Thoracic aorta (tissue), 2 donors: ENCODE data around the gene PLD2. TPM values are rescaled to one million over a fixed set of nuclear protein-coding genes. Genes with fewer than 3 reads are reported as not detected.

ENCODE experiments used
- ATAC-seq: fragments of 150-250 bp; one replicate; pipeline ENCODE4 v1.8.0; 2017; ENCODE audit warnings: low read depth; ENCODE audit not compliant: insufficient number of reproducible peaks, low FRiP score
- DNase-seq: peaks from one replicate; pipeline ENCODE4 v3.0.0-alpha.2; 2020; ENCODE audit warnings: low spot score
- H3K27ac ChIP-seq, 2 donors: fragments of 200-600 bp; sonication (generic); 1 replicate in 1 of 2; 2 replicates in 1 of 2; pipeline ENCODE4 v1.5.1; 2016; ENCODE audit warnings: mild to moderate bottlenecking in 2 of 2, moderate library complexity in 2 of 2
- H3K27me3 ChIP-seq: fragments of 200-600 bp; sonication (generic); replicated peaks from 2 replicates; pipeline ENCODE4 v1.6.0; 2016; ENCODE audit warnings: mild to moderate bottlenecking; ENCODE audit not compliant: insufficient read depth
- H3K36me3 ChIP-seq: fragments of 200-600 bp; sonication (generic); one replicate; pipeline ENCODE4 v1.5.1; 2016
- H3K4me1 ChIP-seq, 2 donors: fragments of 200-600 bp; sonication (generic); 1 replicate in 1 of 2; 2 replicates in 1 of 2; pipeline versions ENCODE4 v1.5.1 to v1.6.0; 2016; ENCODE audit warnings: low read depth in 2 of 2, mild to moderate bottlenecking in 1 of 2; ENCODE audit not compliant: control insufficient read depth in 1 of 2
- H3K4me3 ChIP-seq: fragments of 200-600 bp; sonication (generic); 2 replicates; pipeline ENCODE4 v1.5.1; 2016; ENCODE audit warnings: mild to moderate bottlenecking
- H3K9me3 ChIP-seq: fragments of 200-600 bp; sonication (generic); 2 replicates; pipeline ENCODE4 v1.5.1; 2016
- total RNA-seq, 2 donors: library from RNA; depleted of rRNA; stranded (reverse); fragments of >200 nt; gene quantifications; one replicate each; pipeline versions ENCODE4 v1.1.0 to v1.2.3, GENCODE V29; 2016
- TF ChIP-seq, protein P1 (sequence below): fragments of 200-600 bp; sonication (generic); IDR thresholded peaks from one replicate; pipeline ENCODE4 v1.5.1; 2019; ENCODE audit warnings: antibody characterized with exemption

PLD2 gene
- total RNA-seq, 2 donors from 2014 or later, result 38.3 to 75.3 TPM

DNA sequence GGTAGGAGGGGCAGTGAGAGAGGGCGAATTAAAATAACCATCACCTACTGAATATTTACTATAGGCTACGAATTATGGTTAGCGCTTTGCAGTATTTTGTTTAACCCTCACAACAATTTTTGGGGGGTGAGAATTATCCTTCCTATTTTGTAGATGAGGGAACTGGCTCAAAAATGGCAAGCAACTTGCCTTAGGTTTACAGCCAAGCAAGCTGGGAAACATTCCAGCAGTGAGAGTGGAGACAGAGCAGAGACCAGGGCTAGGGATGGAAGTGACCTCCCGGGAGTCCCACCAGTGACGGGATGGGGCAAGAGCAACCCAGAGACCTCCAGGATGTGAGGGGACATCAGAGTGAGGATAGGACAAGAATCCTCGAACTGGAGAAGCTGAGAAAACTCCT is 20.4 kb upstream of the PLD2 start:
- peaks cover 22 to 42% of the 10 kb centered on the region in 2 donors for H3K4me1 ChIP-seq
- H3K27ac ChIP-seq, result no peak overlapping the region
- H3K4me3 ChIP-seq, result peak overlapping the region; percentile 62

GRCh38 chr17:4788159-4788806 is 18.7 kb upstream of the PLD2 start:
- Histone ChIP-seq H3K4me3 (peak overlapping the region; percentile 95), H3K4me1 (peaks cover 22 to 42% of the 10 kb centered on the region in 2 donors), H3K27ac (no peak overlapping the region), H3K9me3 (no peaks in the 10 kb centered on the region), H3K36me3 (no peaks in the 10 kb centered on the region), H3K27me3 (no peaks in the 10 kb centered on the region)
- TF ChIP-seq, protein P1, sequence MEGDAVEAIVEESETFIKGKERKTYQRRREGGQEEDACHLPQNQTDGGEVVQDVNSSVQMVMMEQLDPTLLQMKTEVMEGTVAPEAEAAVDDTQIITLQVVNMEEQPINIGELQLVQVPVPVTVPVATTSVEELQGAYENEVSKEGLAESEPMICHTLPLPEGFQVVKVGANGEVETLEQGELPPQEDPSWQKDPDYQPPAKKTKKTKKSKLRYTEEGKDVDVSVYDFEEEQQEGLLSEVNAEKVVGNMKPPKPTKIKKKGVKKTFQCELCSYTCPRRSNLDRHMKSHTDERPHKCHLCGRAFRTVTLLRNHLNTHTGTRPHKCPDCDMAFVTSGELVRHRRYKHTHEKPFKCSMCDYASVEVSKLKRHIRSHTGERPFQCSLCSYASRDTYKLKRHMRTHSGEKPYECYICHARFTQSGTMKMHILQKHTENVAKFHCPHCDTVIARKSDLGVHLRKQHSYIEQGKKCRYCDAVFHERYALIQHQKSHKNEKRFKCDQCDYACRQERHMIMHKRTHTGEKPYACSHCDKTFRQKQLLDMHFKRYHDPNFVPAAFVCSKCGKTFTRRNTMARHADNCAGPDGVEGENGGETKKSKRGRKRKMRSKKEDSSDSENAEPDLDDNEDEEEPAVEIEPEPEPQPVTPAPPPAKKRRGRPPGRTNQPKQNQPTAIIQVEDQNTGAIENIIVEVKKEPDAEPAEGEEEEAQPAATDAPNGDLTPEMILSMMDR, result no peak
- ATAC-seq, result no peak
- no peak for DNase-seq

More for the DNA sequence above, 20.4 kb upstream of the PLD2 start:
- no peaks in the 10 kb centered on the region for H3K36me3 ChIP-seq
- H3K27me3 ChIP-seq, result no peaks in the 10 kb centered on the region
- ATAC-seq, result no peak
- no peaks in the 10 kb centered on the region for H3K9me3 ChIP-seq
- no peak for DNase-seq
- TF ChIP-seq, protein P1, result no peak

DNA sequence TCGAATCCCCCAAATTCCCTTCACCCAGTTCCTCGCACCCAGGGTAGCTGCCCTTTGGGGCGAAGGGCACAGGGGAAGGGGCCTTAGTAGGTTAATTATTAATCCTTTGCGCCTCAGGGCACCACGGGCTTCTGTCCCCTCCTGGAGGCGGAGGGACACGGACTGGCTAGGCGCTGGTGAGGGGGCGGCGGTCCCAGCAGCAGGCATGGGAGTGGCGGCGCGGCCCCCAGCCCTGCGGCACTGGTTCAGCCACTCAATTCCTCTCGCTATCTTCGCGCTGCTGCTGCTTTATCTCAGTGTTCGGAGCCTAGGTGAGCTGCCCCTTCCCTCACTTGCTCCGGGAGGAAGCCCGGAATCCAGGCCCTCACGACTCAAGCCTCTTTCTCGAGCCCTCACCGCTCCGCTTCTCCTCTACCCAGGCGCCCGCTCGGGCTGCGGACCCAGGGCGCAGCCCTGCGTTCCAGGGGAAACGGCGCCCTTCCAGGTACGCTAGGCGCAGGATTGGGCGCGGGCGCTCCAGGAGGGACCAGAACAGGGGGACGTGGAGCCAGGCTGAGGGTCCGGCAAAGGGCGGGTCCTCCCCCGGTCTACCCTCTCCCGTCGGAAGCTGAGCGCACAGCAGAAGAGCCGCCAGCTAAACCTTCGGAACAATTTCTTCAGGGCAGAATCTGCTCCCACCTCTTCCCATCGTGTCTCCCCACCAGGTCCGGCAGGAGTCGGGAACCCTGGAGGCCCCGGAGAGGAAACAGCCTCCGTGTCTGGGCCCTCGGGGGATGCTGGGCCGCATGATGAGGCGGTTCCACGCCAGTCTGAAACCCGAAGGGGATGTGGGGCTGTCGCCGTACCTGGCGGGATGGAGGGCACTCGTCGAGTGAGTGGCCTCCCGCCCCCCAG is 17.9 kb upstream of the PLD2 start, which contains the start of gene GLTPD2:
Gene GLTPD2 (plus strand): TSS at position 158 of the 894 bp plus-strand sequence. CDS start 48 bp downstream, at position 206.
- Histone ChIP-seq H3K27ac (peak within 1 kb of the TSS; percentile 89 to 97), H3K4me1 (peaks cover 22 to 42% of the 10 kb centered on the region in 2 donors), H3K4me3 (peak within 1 kb of the TSS; percentile 95), H3K27me3 (no peaks in the 10 kb centered on the region), H3K9me3 (no peaks in the 10 kb centered on the region), H3K36me3 (no peaks in the 10 kb centered on the region)
- ATAC-seq, result peak; percentile 14
- no peak for DNase-seq
- TF ChIP-seq, protein P1, result no peak

- H3K36me3 ChIP-seq, result no peaks in the 10 kb centered on the region
- ATAC-seq, result peak; percentile 13
- DNase-seq, result no peak
- H3K27ac ChIP-seq, result peak overlapping the region; percentile 89 to 97
- H3K9me3 ChIP-seq, result no peaks in the 10 kb centered on the region
- peaks cover 22 to 42% of the 10 kb centered on the region in 2 donors for H3K4me1 ChIP-seq
- no peaks in the 10 kb centered on the region for H3K27me3 ChIP-seq
- TF ChIP-seq, protein P1, result no peak
- peak overlapping the region; percentile 95 for H3K4me3 ChIP-seq
These were observed 17.3 kb upstream of the PLD2 start for GRCh38 chr17:4789701-4789950.

GRCh38 chr17:4789951-4790704 is 16.8 kb upstream of the PLD2 start:
- Histone ChIP-seq H3K9me3 (no peaks in the 10 kb centered on the region), H3K4me3 (peak overlapping the region; percentile 95), H3K27me3 (no peaks in the 10 kb centered on the region), H3K36me3 (no peaks in the 10 kb centered on the region), H3K27ac (peak overlapping the region; percentile 89 to 97), H3K4me1 (peaks cover 22 to 42% of the 10 kb centered on the region in 2 donors)
- TF ChIP-seq, protein P1, result peak; percentile 77
- peak; percentile 57 for DNase-seq
- ATAC-seq, result peak; percentile 67
